HFFc6 (cell line): ENCODE data around the gene CIZ1. TPM values are rescaled to one million over a fixed set of nuclear protein-coding genes. Genes with fewer than 3 reads are reported as not detected.
A peak's percentile ranks its signal among the peaks of the same experiment; 100 is the strongest.

Experiments used
- DNase-seq: peaks from one replicate; pipeline ENCODE4 v3.0.0-alpha.2; 2018
- H3K27ac Mint-ChIP-seq: 2 replicates; pipeline ENCODE4 v1.8.0; 2020; ENCODE audit warnings: mild to moderate bottlenecking, mixed read lengths
- H3K27me3 Mint-ChIP-seq: 2 replicates; pipeline ENCODE4 v1.8.0; 2021; ENCODE audit warnings: mild to moderate bottlenecking, moderate library complexity, mixed read lengths; ENCODE audit not compliant: insufficient read depth
- H3K36me3 Mint-ChIP-seq: 2 replicates; pipeline ENCODE4 v1.8.0; 2021; ENCODE audit warnings: low read depth, mixed read lengths
- H3K4me1 Mint-ChIP-seq: 2 replicates; pipeline ENCODE4 v1.8.0; 2020; ENCODE audit warnings: low read depth, mixed read lengths
- H3K4me3 Mint-ChIP-seq: 2 replicates; pipeline ENCODE4 v1.8.0; 2020; ENCODE audit warnings: mild to moderate bottlenecking, moderate library complexity, mixed read lengths
- H3K9me3 Mint-ChIP-seq: 2 replicates; pipeline ENCODE4 v1.8.0; 2020; ENCODE audit warnings: mild to moderate bottlenecking, mixed read lengths
- total RNA-seq, 6 experiments: library from RNA; stranded (reverse); fragmentation: NEBNext Ultra II Directional; extraction: Animal tissue kit (Norgen Biotek cat#: 25700); gene quantifications; 2 replicates in 1 of 6; 3 replicates in 5 of 6; pipeline ENCODE4 v1.2.3, GENCODE V29; 2021
- TF ChIP-seq, protein P1 (sequence below): fragments of 200-600 bp; sonication (generic); IDR thresholded peaks from 2 replicates; pipeline ENCODE4 v1.5.0; 2021; ENCODE audit warnings: antibody characterized with exemption, mild to moderate bottlenecking

Gene CIZ1
- total RNA-seq, 6 experiments from 2014 or later: 119 to 168 (median 148) TPM

DNA sequence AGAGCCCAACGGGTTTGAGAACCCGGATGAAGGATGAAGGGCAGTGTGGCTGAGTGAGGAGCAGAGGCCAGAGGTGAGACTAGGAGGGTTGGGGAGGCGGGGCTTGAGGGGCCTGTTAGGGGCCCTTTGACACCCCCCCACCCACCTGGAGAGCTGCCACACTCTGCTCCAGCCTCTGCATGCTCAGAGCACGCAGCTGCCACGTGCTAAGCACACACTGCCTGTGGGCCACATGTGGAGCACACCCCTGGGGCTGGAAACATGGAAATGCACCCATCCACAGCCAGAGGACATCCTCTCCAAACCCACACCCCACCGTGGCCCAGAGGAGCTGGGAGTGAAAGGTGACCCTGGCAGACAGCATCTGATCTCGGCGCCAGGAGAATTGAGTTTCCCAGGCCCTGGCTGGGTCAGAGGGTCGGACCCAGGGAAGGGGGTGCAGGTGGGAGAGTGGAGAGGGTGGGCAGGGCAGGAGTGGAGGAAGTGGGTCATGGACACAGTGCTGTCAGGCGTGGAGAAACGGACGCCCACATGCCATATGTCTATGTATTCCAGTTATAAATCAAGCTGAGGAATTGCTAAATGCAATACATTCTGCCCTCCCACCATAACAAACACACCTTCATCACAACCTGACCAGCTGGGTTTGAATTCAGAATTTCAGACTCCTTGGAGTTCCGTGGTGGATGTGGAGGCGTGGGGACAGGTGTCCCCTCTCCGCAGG lies 17.7 kb upstream of the CIZ1 start:
- H3K36me3 Mint-ChIP-seq: no peaks in the 10 kb centered on the region
- no peaks in the 10 kb centered on the region for H3K9me3 Mint-ChIP-seq
- no peak for DNase-seq
- no peak overlapping the region for H3K4me3 Mint-ChIP-seq
- H3K27ac Mint-ChIP-seq: no peak overlapping the region
- no peaks in the 10 kb centered on the region for H3K27me3 Mint-ChIP-seq
- TF ChIP-seq, protein P1, sequence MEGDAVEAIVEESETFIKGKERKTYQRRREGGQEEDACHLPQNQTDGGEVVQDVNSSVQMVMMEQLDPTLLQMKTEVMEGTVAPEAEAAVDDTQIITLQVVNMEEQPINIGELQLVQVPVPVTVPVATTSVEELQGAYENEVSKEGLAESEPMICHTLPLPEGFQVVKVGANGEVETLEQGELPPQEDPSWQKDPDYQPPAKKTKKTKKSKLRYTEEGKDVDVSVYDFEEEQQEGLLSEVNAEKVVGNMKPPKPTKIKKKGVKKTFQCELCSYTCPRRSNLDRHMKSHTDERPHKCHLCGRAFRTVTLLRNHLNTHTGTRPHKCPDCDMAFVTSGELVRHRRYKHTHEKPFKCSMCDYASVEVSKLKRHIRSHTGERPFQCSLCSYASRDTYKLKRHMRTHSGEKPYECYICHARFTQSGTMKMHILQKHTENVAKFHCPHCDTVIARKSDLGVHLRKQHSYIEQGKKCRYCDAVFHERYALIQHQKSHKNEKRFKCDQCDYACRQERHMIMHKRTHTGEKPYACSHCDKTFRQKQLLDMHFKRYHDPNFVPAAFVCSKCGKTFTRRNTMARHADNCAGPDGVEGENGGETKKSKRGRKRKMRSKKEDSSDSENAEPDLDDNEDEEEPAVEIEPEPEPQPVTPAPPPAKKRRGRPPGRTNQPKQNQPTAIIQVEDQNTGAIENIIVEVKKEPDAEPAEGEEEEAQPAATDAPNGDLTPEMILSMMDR: no peak
- H3K4me1 Mint-ChIP-seq: peaks cover 39% of the 10 kb centered on the region

DNA sequence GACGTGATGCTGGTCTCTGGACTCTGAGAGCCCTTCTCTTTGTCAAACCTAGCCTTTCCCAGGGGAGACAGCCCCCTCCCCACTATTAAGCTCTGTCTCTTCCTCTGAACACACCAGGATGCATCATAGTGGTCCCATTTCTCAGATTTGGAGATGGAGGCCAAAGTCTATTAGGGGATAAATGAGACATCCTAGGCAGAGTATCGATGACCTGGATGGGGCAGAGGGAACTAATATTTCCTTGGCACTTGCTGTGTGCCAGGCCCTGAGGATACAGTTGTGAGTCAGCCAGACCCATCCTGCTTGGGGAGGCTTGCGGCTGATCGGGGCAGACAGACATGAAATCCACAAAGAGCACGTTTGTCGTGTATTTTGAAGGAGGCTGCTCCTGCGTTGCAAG lies 17.0 kb upstream of the CIZ1 start:
- no peaks in the 10 kb centered on the region for H3K36me3 Mint-ChIP-seq
- H3K4me1 Mint-ChIP-seq: peaks cover 40% of the 10 kb centered on the region
- no peak overlapping the region for H3K4me3 Mint-ChIP-seq
- no peaks in the 10 kb centered on the region for H3K9me3 Mint-ChIP-seq
- H3K27ac Mint-ChIP-seq: no peak overlapping the region
- TF ChIP-seq, protein P1: no peak
- no peaks in the 10 kb centered on the region for H3K27me3 Mint-ChIP-seq
- DNase-seq: no peak

DNA sequence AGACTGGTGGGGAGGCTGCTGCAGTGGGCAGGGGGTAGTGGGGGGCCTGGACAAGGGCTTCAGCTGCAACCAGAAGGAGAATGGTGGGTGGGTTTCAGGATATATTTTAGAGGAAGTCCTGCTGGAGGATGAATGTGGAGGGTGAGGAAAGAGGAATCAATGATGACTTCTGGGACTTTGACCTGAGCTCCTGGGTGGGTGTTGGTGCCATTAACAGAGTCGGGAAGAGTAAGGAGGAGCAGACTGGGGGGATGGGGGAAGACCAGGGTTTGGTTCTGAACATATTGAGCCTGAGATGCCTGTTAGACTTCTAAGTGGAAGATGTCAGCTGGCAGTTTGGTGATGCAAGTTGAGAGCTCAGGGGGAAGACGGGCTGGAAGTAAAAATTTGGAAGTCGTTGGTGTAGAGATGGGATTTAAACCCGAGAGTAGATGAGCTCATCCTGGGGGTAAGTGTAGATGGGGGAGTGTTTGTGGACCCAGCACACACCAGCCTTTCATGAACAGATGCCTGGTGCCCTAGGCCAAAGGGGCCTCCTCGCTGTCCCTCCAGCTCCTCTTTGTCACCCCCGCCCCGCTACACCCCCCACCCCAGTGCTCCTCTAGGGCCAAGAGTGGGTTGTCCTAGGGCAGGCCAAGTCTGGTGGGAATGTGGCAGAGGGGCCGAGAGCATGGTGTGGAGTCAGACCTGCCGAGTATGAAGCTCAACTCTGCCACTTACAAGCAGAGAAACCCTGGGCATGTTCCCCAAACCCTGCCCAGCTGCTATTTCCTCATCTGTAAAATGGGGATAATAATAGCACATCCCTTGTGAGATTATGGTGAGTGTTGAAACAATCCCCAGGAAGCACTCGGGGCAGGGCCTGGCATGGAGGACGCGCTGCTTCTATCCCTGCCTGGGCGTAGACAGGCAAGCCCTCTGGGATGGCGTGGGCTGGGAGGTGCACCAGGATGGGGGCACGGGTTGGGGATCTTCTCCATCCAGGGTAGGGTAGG lies 15.8 kb upstream of the CIZ1 start:
- Mint-ChIP-seq H3K36me3 (no peaks in the 10 kb centered on the region), H3K9me3 (no peaks in the 10 kb centered on the region), H3K4me3 (no peak overlapping the region), H3K4me1 (peaks cover 46% of the 10 kb centered on the region), H3K27ac (no peak overlapping the region), H3K27me3 (no peaks in the 10 kb centered on the region)
- TF ChIP-seq, protein P1: no peak
- DNase-seq: no peak

DNA sequence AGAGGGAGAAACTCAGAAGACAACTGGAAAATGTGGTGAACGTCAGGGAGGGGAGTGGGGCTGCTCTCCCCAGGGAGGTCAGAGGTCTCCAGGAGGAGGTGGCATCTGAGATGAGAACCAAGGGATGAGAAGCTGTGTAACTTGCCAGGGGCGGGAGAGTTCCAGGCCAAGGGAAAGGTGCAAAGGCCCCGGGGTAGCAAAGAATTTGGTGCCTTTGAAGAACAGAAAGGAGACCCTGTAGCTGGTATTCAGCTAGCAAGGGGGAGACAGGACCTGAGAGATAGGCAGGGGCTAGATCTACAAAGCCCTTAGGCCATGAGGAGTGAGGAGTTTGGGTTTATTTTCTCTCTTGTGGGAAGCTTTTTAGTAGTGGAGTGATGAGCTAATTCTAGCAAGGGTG lies 15.1 kb upstream of the CIZ1 start:
- DNase-seq: no peak
- Mint-ChIP-seq H3K36me3 (peaks cover 5% of the 10 kb centered on the region; the same call in 1 of the 2 replicates), H3K4me1 (peaks cover 46% of the 10 kb centered on the region), H3K27ac (peak overlapping the region; percentile 2; the same call in 1 of the 2 replicates), H3K9me3 (no peaks in the 10 kb centered on the region; the same call in 1 of the 2 replicates), H3K4me3 (no peak overlapping the region), H3K27me3 (no peaks in the 10 kb centered on the region)
- TF ChIP-seq, protein P1: no peak

DNA sequence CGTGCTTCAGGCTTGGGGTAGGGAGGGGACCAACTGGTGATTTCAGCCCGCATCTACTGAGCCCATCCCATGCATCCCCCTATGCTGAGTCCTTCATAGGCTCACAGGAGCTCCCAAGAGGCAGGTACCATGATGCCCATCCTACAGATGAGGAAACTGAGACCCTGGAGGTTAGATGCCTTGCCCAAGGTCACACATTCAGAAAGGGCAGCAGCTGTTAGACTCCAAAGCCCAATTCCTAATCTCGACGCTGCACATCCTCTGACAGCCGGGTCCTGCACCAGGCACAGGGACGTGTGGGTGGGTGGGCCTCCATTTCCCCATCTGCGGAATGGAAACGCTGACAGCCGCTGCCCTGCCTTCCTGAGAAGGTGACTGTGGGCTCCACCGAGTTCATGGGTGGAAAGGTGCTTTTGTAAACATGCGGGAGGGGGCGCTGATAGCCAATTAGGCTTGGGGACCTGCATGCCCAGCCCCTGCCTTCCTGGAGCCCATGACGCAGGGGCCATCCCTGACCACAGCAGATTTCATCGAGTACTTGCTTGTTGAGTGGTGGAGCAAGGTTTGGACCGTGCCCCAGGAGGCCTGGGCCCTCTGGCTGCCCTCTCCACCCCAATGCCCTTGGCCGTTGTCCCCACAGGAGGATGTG lies 14.0 kb upstream of the CIZ1 start:
- no peak overlapping the region for H3K4me3 Mint-ChIP-seq
- no peak for DNase-seq

More for the DNA sequence above, 14.0 kb upstream of the CIZ1 start:
- Mint-ChIP-seq H3K27ac (no peak overlapping the region), H3K4me1 (peaks cover 37% of the 10 kb centered on the region), H3K36me3 (peaks cover 5% of the 10 kb centered on the region; the same call in 1 of the 2 replicates), H3K27me3 (no peaks in the 10 kb centered on the region; the same call in 1 of the 2 replicates), H3K9me3 (no peaks in the 10 kb centered on the region; the same call in 1 of the 2 replicates)
- TF ChIP-seq, protein P1: peak; percentile 14; the same call in 1 of the 2 replicates
